ENCODE measurements around the gene LRRTM2.

- TF ChIP-seq POLR2A (IDR thresholded peaks at IDR 0.05) (no peak), CTCF (IDR thresholded peaks at IDR 0.05) (no peak)
These were observed 38.6 kb upstream of the LRRTM2 start for GRCh38 chr5:138913773-138914172.

Data from uterus (tissue), 2 donors.